GM18909 (cell line): Measurements from ENCODE around the gene MEIS3.
"Not testable (repeated sequence)": the region's sequence is repeated elsewhere in the genome, so short reads cannot be mapped to it uniquely, and the experiment has no call there.

ENCODE experiments used
- ATAC-seq: cut with Tn5 transposase; IDR thresholded peaks from one replicate; pipeline ENCODE4 v1.9.1; 2021; ENCODE audit warnings: mild to moderate bottlenecking; ENCODE audit not compliant: unreplicated experiment, poor library complexity

Gene MEIS3

GRCh38 chr19:47417746-47418691 is 1.3 kb downstream of the MEIS3 start:
- no peak for ATAC-seq

- ATAC-seq = no peak
Observed at GRCh38 chr19:47417107-47417745, 2.1 kb downstream of the MEIS3 start.

- ATAC-seq = no peak
Observed at GRCh38 chr19:47416643-47416985, 2.7 kb downstream of the MEIS3 start.

- no peak for ATAC-seq
Observed at GRCh38 chr19:47415953-47416642, 3.2 kb downstream of the MEIS3 start.

- no peak for ATAC-seq
Observed at GRCh38 chr19:47414469-47414868, 4.9 kb downstream of the MEIS3 start.

- ATAC-seq = no peak
Observed at GRCh38 chr19:47413941-47414340, 5.4 kb downstream of the MEIS3 start.

GRCh38 chr19:47411696-47412095 is 7.6 kb downstream of the MEIS3 start:
- ATAC-seq = not testable (repeated sequence)

GRCh38 chr19:47411101-47411500 is 8.2 kb downstream of the MEIS3 start:
- no peak for ATAC-seq

- ATAC-seq = no peak
Observed at GRCh38 chr19:47408156-47408938, 11.0 kb downstream of the MEIS3 start.

GRCh38 chr19:47407417-47407774 is 11.9 kb downstream of the MEIS3 start:
- no peak for ATAC-seq

- ATAC-seq = no peak
Observed at GRCh38 chr19:47406711-47407416, 12.5 kb downstream of the MEIS3 start.

- ATAC-seq = no peak
Observed at GRCh38 chr19:47405854-47406417, 13.4 kb downstream of the MEIS3 start.

GRCh38 chr19:47405197-47405550 is 14.2 kb downstream of the MEIS3 start:
- no peak for ATAC-seq

GRCh38 chr19:47404334-47405196 is 14.8 kb downstream of the MEIS3 start:
- no peak for ATAC-seq

- ATAC-seq = no peak
Observed at GRCh38 chr19:47402504-47402903, 16.8 kb downstream of the MEIS3 start.

- no peak for ATAC-seq
Observed at GRCh38 chr19:47398707-47399597, 20.4 kb downstream of the MEIS3 start.

- no peak for ATAC-seq
Observed at GRCh38 chr19:47391510-47392223, 27.7 kb downstream of the MEIS3 start.
